GM18519 (cell line): Measurements from ENCODE around the gene ZBTB20.
A peak's percentile ranks its signal among the peaks of the same experiment; 100 is the strongest.

ENCODE experiments used
- ATAC-seq: cut with Tn5 transposase; IDR thresholded peaks from one replicate; pipeline ENCODE4 v1.9.1; 2021; ENCODE audit warnings: mild to moderate bottlenecking, moderate library complexity; ENCODE audit not compliant: unreplicated experiment, low FRiP score

Gene ZBTB20

GRCh38 chr3:114879059-114880031, 267.7 kb downstream of the ZBTB20 start:
- peak; percentile 83 for ATAC-seq

- ATAC-seq, result no peak
Measured at GRCh38 chr3:114878114-114878839, 268.8 kb downstream of the ZBTB20 start.

GRCh38 chr3:114877378-114878113, 269.5 kb downstream of the ZBTB20 start:
- ATAC-seq, result no peak

- no peak for ATAC-seq
Measured at GRCh38 chr3:114874522-114874971, 272.5 kb downstream of the ZBTB20 start.

GRCh38 chr3:114873591-114873990, 273.5 kb downstream of the ZBTB20 start:
- no peak for ATAC-seq

GRCh38 chr3:114872588-114872987, 274.5 kb downstream of the ZBTB20 start:
- no peak for ATAC-seq

GRCh38 chr3:114872050-114872449, 275.0 kb downstream of the ZBTB20 start:
- ATAC-seq, result no peak

GRCh38 chr3:114867835-114868503, 279.1 kb downstream of the ZBTB20 start:
- ATAC-seq, result no peak

GRCh38 chr3:114867359-114867758, 279.7 kb downstream of the ZBTB20 start:
- ATAC-seq, result no peak

- no peak for ATAC-seq
Measured at GRCh38 chr3:114866430-114866829, 280.7 kb downstream of the ZBTB20 start.

GRCh38 chr3:114864970-114865369, 282.1 kb downstream of the ZBTB20 start:
- no peak for ATAC-seq

GRCh38 chr3:114863848-114864247, 283.2 kb downstream of the ZBTB20 start:
- no peak for ATAC-seq

- no peak for ATAC-seq
Measured at GRCh38 chr3:114861666-114862065, 285.4 kb downstream of the ZBTB20 start.

- ATAC-seq, result no peak
Measured at GRCh38 chr3:114860531-114860930, 286.6 kb downstream of the ZBTB20 start.

GRCh38 chr3:114858329-114858728, 288.8 kb downstream of the ZBTB20 start:
- ATAC-seq, result no peak

GRCh38 chr3:114857299-114857701, 289.8 kb downstream of the ZBTB20 start:
- ATAC-seq, result no peak

GRCh38 chr3:114856835-114857234, 290.3 kb downstream of the ZBTB20 start:
- ATAC-seq, result no peak

GRCh38 chr3:114855839-114856238, 291.2 kb downstream of the ZBTB20 start:
- no peak for ATAC-seq

- ATAC-seq, result no peak
Measured at GRCh38 chr3:114852966-114853365, 294.1 kb downstream of the ZBTB20 start.

- ATAC-seq, result no peak
Measured at GRCh38 chr3:114850898-114851297, 296.2 kb downstream of the ZBTB20 start.
